Testis (tissue), 2 donors: ENCODE measurements around the gene EHMT1.
"Not testable (repeated sequence)": the region's sequence is repeated elsewhere in the genome, so short reads cannot be mapped to it uniquely, and the experiment has no call there.

ENCODE experiments used
- CTCF ChIP-seq, 3 experiments: fragments of 450-650 bp in 2 of 3; fragments of 200-600 bp in 1 of 3; sonication (generic) in 1 of 3; IDR thresholded peaks; one replicate each; pipeline ENCODE4 v1.5.1; 2016 to 2019; ENCODE audit warnings: antibody characterized with exemption in 3 of 3, mild to moderate bottlenecking in 2 of 3, moderate library complexity in 1 of 3
- POLR2A ChIP-seq: fragments of 450-650 bp; IDR thresholded peaks from one replicate; pipeline ENCODE4 v1.6.1; 2017; ENCODE audit warnings: antibody characterized with exemption, mild to moderate bottlenecking, moderate library complexity

GRCh38 chr9:137726336-137726735 lies 107.5 kb downstream of the EHMT1 start:
- TF ChIP-seq CTCF (IDR thresholded peaks at IDR 0.05); POLR2A: not testable (repeated sequence)
